Measurements from ENCODE around the gene ZSWIM5.

DNA sequence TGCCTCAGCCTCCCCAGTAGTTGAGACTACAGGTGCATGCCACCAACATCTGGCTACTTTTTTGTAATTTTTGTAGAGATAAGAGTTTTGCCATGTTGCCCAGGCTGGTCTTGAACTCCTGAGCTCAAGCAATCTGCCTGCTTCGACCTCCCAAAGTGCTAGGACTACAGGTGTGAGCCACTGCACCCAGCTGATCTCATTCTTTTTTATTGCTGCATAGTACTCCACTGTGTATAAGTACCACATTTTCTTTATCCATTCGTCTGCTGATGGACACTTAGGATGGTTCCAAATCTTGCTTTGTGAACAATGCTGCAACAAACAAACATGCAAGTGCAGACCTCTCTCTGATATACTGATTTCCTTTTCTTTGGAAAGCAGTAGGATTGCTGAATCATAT, 134.8 kb downstream of the ZSWIM5 start:
- TF ChIP-seq POLR2A (IDR thresholded peaks at IDR 0.05; ENCODE audit: control extremely low read depth in 1 of 2, low read depth in 2 of 2, low read length in 2 of 2): no peak
- no peak for TF ChIP-seq SP1 (IDR thresholded peaks at IDR 0.05; ENCODE audit: low read depth, low read length)
- TF ChIP-seq ZNF274 (IDR thresholded peaks at IDR 0.05; ENCODE audit: borderline replicate concordance, extremely low read depth, low read length): no peak
